Stimulated activated CD4-positive, alpha-beta T cell treated with anti-CD3 and anti-CD28 coated beads, Interleukin-1b, Interleukin-23, amount 100 ng/mL, for 48 hours (primary cell): ENCODE data around the gene MYO1D.
"Not testable (repeated sequence)": the region's sequence is repeated elsewhere in the genome, so short reads cannot be mapped to it uniquely, and the experiment has no call there.

Source experiments
- DNase-seq: peaks from one replicate; pipeline ENCODE4 v3.0.0-alpha.2; 2020

Gene MYO1D

GRCh38 chr17:32564325-32564724 lies 312.6 kb downstream of the MYO1D start:
- DNase-seq: peak; percentile 42

- DNase-seq: no peak
Observed at GRCh38 chr17:32563583-32563982, 313.3 kb downstream of the MYO1D start.

GRCh38 chr17:32558997-32559650 lies 317.8 kb downstream of the MYO1D start:
- no peak for DNase-seq

GRCh38 chr17:32558326-32558955 lies 318.5 kb downstream of the MYO1D start:
- no peak for DNase-seq

- DNase-seq: no peak
Observed at GRCh38 chr17:32555611-32556310, 321.2 kb downstream of the MYO1D start.

GRCh38 chr17:32553168-32553567 lies 323.8 kb downstream of the MYO1D start:
- DNase-seq: no peak

- no peak for DNase-seq
Observed at GRCh38 chr17:32552280-32552679, 324.6 kb downstream of the MYO1D start.

- no peak for DNase-seq
Observed at GRCh38 chr17:32551186-32551955, 325.6 kb downstream of the MYO1D start.

GRCh38 chr17:32549559-32549958 lies 327.4 kb downstream of the MYO1D start:
- no peak for DNase-seq

- DNase-seq: no peak
Observed at GRCh38 chr17:32546031-32546444, 330.9 kb downstream of the MYO1D start.

- DNase-seq: no peak
Observed at GRCh38 chr17:32542186-32542585, 334.7 kb downstream of the MYO1D start.

- DNase-seq: no peak
Observed at GRCh38 chr17:32541640-32542039, 335.3 kb downstream of the MYO1D start.

- DNase-seq: no peak
Observed at GRCh38 chr17:32536736-32537643, 339.9 kb downstream of the MYO1D start.

GRCh38 chr17:32533296-32533695 lies 343.6 kb downstream of the MYO1D start:
- DNase-seq: no peak

- DNase-seq: no peak
Observed at GRCh38 chr17:32529604-32530003, 347.3 kb downstream of the MYO1D start.

GRCh38 chr17:32528825-32529224 lies 348.1 kb downstream of the MYO1D start:
- DNase-seq: no peak

- DNase-seq: no peak
Observed at GRCh38 chr17:32527146-32527545, 349.8 kb downstream of the MYO1D start.

GRCh38 chr17:32525122-32525521 lies 351.8 kb downstream of the MYO1D start:
- DNase-seq: no peak

GRCh38 chr17:32524553-32524880 lies 352.4 kb downstream of the MYO1D start:
- DNase-seq: not testable (repeated sequence)

- DNase-seq: peak; percentile 52
Observed at GRCh38 chr17:32523827-32524552, 352.9 kb downstream of the MYO1D start.

- DNase-seq: peak; percentile 62
Observed at GRCh38 chr17:32523017-32523680, 353.8 kb downstream of the MYO1D start.
